GM12878 (cell line): ENCODE measurements around the gene PET117.

Source experiments
- CREM ChIP-seq: IDR thresholded peaks from 2 replicates; pipeline ENCODE4 v1.6.1; 2014; ENCODE audit warnings: antibody characterized with exemption, low read depth
- CTCF ChIP-seq, 3 experiments: IDR thresholded peaks in 2 of 3; conservative IDR thresholded peaks in 1 of 3; 2 replicates each; pipeline ENCODE4 v1.5.1; 2011; ENCODE audit warnings: low read depth in 3 of 3, low read length in 3 of 3, mild to moderate bottlenecking in 3 of 3, control low read depth in 2 of 3, moderate library complexity in 2 of 3, inconsistent platforms in 1 of 3, mixed read lengths in 1 of 3; ENCODE audit not compliant: control insufficient read depth in 2 of 3, insufficient read depth in 1 of 3; ENCODE audit errors: extremely low read depth in 1 of 3
- EGR1 ChIP-seq, 2 experiments: IDR thresholded peaks; 1 replicate in 1 of 2; 2 replicates in 1 of 2; pipeline ENCODE4 v1.6.1; 2011 to 2012; ENCODE audit warnings: low read depth in 2 of 2, low read length in 2 of 2, borderline replicate concordance in 1 of 2, mild to moderate bottlenecking in 1 of 2, moderate library complexity in 1 of 2
- ELK1 ChIP-seq: IDR thresholded peaks from 2 replicates; pipeline ENCODE4 v1.6.1; 2012; ENCODE audit warnings: low read depth, low read length, improper control_type of control experiment
- GABPA ChIP-seq: IDR thresholded peaks from 2 replicates; pipeline ENCODE4 v1.6.1; 2014; ENCODE audit warnings: antibody characterized with exemption, low read depth, mild to moderate bottlenecking, inconsistent platforms
- POLR2A ChIP-seq: IDR thresholded peaks from 2 replicates; pipeline ENCODE4 v1.6.1; 2011; ENCODE audit warnings: low read depth, mild to moderate bottlenecking, low read length
- SMC3 ChIP-seq: IDR thresholded peaks from 2 replicates; pipeline ENCODE4 v1.6.1; 2011; ENCODE audit warnings: low read length, improper control_type of control experiment, borderline replicate concordance
- TARDBP ChIP-seq: IDR thresholded peaks from 2 replicates; pipeline ENCODE4 v1.6.1; 2016; ENCODE audit warnings: borderline replicate concordance
- USF2 ChIP-seq: IDR thresholded peaks from 2 replicates; pipeline ENCODE4 v1.6.1; 2011; ENCODE audit warnings: low read depth, low read length, improper control_type of control experiment, borderline replicate concordance
- YY1 ChIP-seq: IDR thresholded peaks from 2 replicates; pipeline ENCODE4 v1.6.1; 2011; ENCODE audit warnings: low read depth, mild to moderate bottlenecking, low read length
- ZNF274 ChIP-seq: IDR thresholded peaks from one replicate; pipeline ENCODE4 v1.8.0; 2011; ENCODE audit not compliant: insufficient read length, insufficient read depth
- ZNF384 ChIP-seq: IDR thresholded peaks from 2 replicates; pipeline ENCODE4 v1.6.1; 2012; ENCODE audit warnings: low read depth, mild to moderate bottlenecking, low read length, improper control_type of control experiment, borderline replicate concordance

- TF ChIP-seq YY1 (no peak), ZNF274 (no peak), CTCF (IDR thresholded peaks at IDR 0.05 in 2 of 3, conservative IDR thresholded peaks at IDR 0.05 in 1 of 3; ENCODE audit: control insufficient read depth in 2 of 3, extremely low read depth in 1 of 3, insufficient read depth in 1 of 3, low read depth in 3 of 3, low read length in 3 of 3) (no peak), CREM (no peak), SMC3 (no peak), GABPA (no peak), POLR2A (no peak), ZNF384 (no peak), TARDBP (no peak), ELK1 (no peak), USF2 (no peak), EGR1 (IDR thresholded peaks at IDR 0.05; ENCODE audit: borderline replicate concordance in 1 of 2, low read depth in 2 of 2, low read length in 2 of 2) (no peak)
Measured at GRCh38 chr20:18172379-18172778, 34.7 kb downstream of the PET117 start.
